H9 (cell line): ENCODE data around the gene FLRT2. TPM values are rescaled to one million over a fixed set of nuclear protein-coding genes. Genes with fewer than 3 reads are reported as not detected.

Experiments used
- DNase-seq: peaks from one replicate; pipeline ENCODE4 v3.0.0-alpha.2; 2017
- H2AFZ ChIP-seq: one replicate; pipeline ENCODE4 v1.6.1; 2013; ENCODE audit warnings: mild to moderate bottlenecking, low read length, control low read depth, moderate library complexity
- H2AK5ac ChIP-seq: 2 replicates; pipeline ENCODE4 v1.6.1; 2013; ENCODE audit warnings: low read length, control low read depth, mixed read lengths; ENCODE audit not compliant: insufficient read length
- H2BK120ac ChIP-seq: one replicate; pipeline ENCODE4 v1.6.1; 2013; ENCODE audit warnings: low read depth, mild to moderate bottlenecking, low read length, control low read depth, inconsistent platforms; ENCODE audit not compliant: poor library complexity, severe bottlenecking
- H2BK12ac ChIP-seq: 2 replicates; pipeline ENCODE4 v1.6.1; 2013; ENCODE audit warnings: low read length, control low read depth, mixed read lengths, low read depth; ENCODE audit not compliant: insufficient read length
- H2BK15ac ChIP-seq: 2 replicates; pipeline ENCODE4 v1.6.1; 2013; ENCODE audit warnings: low read depth, low read length, control low read depth
- H2BK20ac ChIP-seq: one replicate; pipeline ENCODE4 v1.6.1; 2013; ENCODE audit warnings: low read depth, mild to moderate bottlenecking, low read length, control low read depth, inconsistent platforms; ENCODE audit not compliant: poor library complexity, severe bottlenecking
- H2BK5ac ChIP-seq: 2 replicates; pipeline ENCODE4 v1.6.1; 2013; ENCODE audit warnings: low read length, control low read depth, mixed read lengths; ENCODE audit not compliant: insufficient read length
- H3K14ac ChIP-seq: 2 replicates; pipeline ENCODE4 v1.6.1; 2013; ENCODE audit warnings: low read length, control low read depth; ENCODE audit not compliant: insufficient read depth
- H3K18ac ChIP-seq: 2 replicates; pipeline ENCODE4 v1.6.1; 2013; ENCODE audit warnings: low read depth, mild to moderate bottlenecking, mixed read lengths, low read length, control low read depth; ENCODE audit not compliant: insufficient read length
- H3K23ac ChIP-seq: 2 replicates; pipeline ENCODE4 v1.6.1; 2013; ENCODE audit warnings: low read length, control low read depth, mixed read lengths, low read depth; ENCODE audit not compliant: insufficient read length
- H3K23me2 ChIP-seq: 2 replicates; pipeline ENCODE4 v1.6.1; 2013; ENCODE audit warnings: low read depth, mild to moderate bottlenecking, mixed read lengths, low read length, control low read depth; ENCODE audit not compliant: insufficient read length, poor library complexity, severe bottlenecking
- H3K27ac ChIP-seq: 2 replicates; pipeline ENCODE4 v1.5.1; 2013; ENCODE audit warnings: low read length, control low read depth, mixed read lengths, low read depth; ENCODE audit not compliant: insufficient read length
- H3K27me3 ChIP-seq: 2 replicates; pipeline ENCODE4 v1.6.1; 2013; ENCODE audit warnings: low read length, control low read depth, inconsistent platforms; ENCODE audit not compliant: insufficient read depth
- H3K4ac ChIP-seq: 2 replicates; pipeline ENCODE4 v1.6.1; 2013; ENCODE audit warnings: low read depth, mild to moderate bottlenecking, control low read depth, inconsistent platforms, low read length, moderate library complexity
- H3K4me1 ChIP-seq: 2 replicates; pipeline ENCODE4 v1.6.1; 2013; ENCODE audit warnings: low read length, control low read depth, inconsistent platforms; ENCODE audit not compliant: insufficient read depth
- H3K4me2 ChIP-seq: 2 replicates; pipeline ENCODE4 v1.6.1; 2013; ENCODE audit warnings: low read length, control low read depth, mixed read lengths; ENCODE audit not compliant: insufficient read length, insufficient read depth
- H3K56ac ChIP-seq: 2 replicates; pipeline ENCODE4 v1.6.1; 2013; ENCODE audit warnings: low read depth, mild to moderate bottlenecking, mixed read lengths, low read length, control low read depth; ENCODE audit not compliant: insufficient read length
- H3K79me1 ChIP-seq: 2 replicates; pipeline ENCODE4 v1.6.1; 2013; ENCODE audit warnings: low read depth, mild to moderate bottlenecking, moderate library complexity, low read length, control low read depth, inconsistent platforms; ENCODE audit not compliant: insufficient read depth, poor library complexity, severe bottlenecking
- H3K79me2 ChIP-seq: 2 replicates; pipeline ENCODE4 v1.6.1; 2013; ENCODE audit warnings: low read length, control low read depth, inconsistent platforms; ENCODE audit not compliant: insufficient read depth
- H3K9ac ChIP-seq: 2 replicates; pipeline ENCODE4 v1.6.1; 2013; ENCODE audit warnings: low read length, control low read depth, mixed read lengths; ENCODE audit not compliant: insufficient read length; ENCODE audit errors: extremely low read depth
- H3K9me3 ChIP-seq: one replicate; pipeline ENCODE4 v1.6.1; 2013; ENCODE audit warnings: low read depth, low read length, inconsistent platforms; ENCODE audit not compliant: control insufficient read depth
- H3T11ph ChIP-seq: one replicate; pipeline ENCODE4 v1.6.1; 2013; ENCODE audit warnings: mild to moderate bottlenecking, low read length, control low read depth, inconsistent platforms
- H4K20me1 ChIP-seq: one replicate; pipeline ENCODE4 v1.6.1; 2013; ENCODE audit not compliant: control insufficient read depth, insufficient read length, insufficient read depth
- H4K5ac ChIP-seq: 2 replicates; pipeline ENCODE4 v1.6.1; 2013; ENCODE audit warnings: low read depth, mild to moderate bottlenecking, mixed read lengths, low read length, control low read depth; ENCODE audit not compliant: insufficient read length
- H4K8ac ChIP-seq: replicated peaks from 2 replicates; pipeline ENCODE4 v1.6.1; 2013; ENCODE audit warnings: low read length, control low read depth, mixed read lengths, low read depth; ENCODE audit not compliant: insufficient read length
- H4K91ac ChIP-seq: 2 replicates; pipeline ENCODE4 v1.6.1; 2013; ENCODE audit warnings: low read depth, mild to moderate bottlenecking, moderate library complexity, mixed read lengths, low read length, control low read depth; ENCODE audit not compliant: insufficient read length
- H3K27ac Mint-ChIP-seq, 3 experiments: 2 replicates in 2 of 3; 3 replicates in 1 of 3; pipeline ENCODE4 v1.8.0; 2020 to 2021; ENCODE audit warnings: mixed read lengths in 3 of 3, mild to moderate bottlenecking in 1 of 3, moderate library complexity in 1 of 3
- H3K27me3 Mint-ChIP-seq: 2 replicates; pipeline ENCODE4 v1.8.0; 2021; ENCODE audit warnings: low read depth, mild to moderate bottlenecking, moderate library complexity, mixed read lengths
- H3K36me3 Mint-ChIP-seq, 3 experiments: 2 replicates in 2 of 3; 3 replicates in 1 of 3; pipeline ENCODE4 v1.8.0; 2020 to 2021; ENCODE audit warnings: low read depth in 3 of 3, mixed read lengths in 3 of 3; ENCODE audit not compliant: insufficient read depth in 1 of 3
- H3K4me1 Mint-ChIP-seq, 2 experiments: 2 replicates each; pipeline ENCODE4 v1.8.0; 2020; ENCODE audit warnings: mixed read lengths in 2 of 2
- H3K4me3 Mint-ChIP-seq, 2 experiments: 2 replicates in 1 of 2; 3 replicates in 1 of 2; pipeline ENCODE4 v1.8.0; 2020 to 2021; ENCODE audit warnings: mild to moderate bottlenecking in 2 of 2, mixed read lengths in 2 of 2, moderate library complexity in 1 of 2
- H3K9me3 Mint-ChIP-seq, 2 experiments: 2 replicates in 1 of 2; 3 replicates in 1 of 2; pipeline ENCODE4 v1.8.0; 2020; ENCODE audit warnings: mild to moderate bottlenecking in 2 of 2, mixed read lengths in 2 of 2, moderate library complexity in 1 of 2
- WGBS: extraction: QIAGEN DNeasy Blood & Tissue Kit; methylation state at CpG from one replicate; pipeline ENCODE4 v1.1.7; 2013; ENCODE audit warnings: missing lambda C conversion rate, low lambda C conversion rate, mixed read lengths; ENCODE audit not compliant: insufficient read length; ENCODE audit errors: extremely low coverage; 5-methylcytosine and 5-hydroxymethylcytosine counted together
- total RNA-seq: library from RNA; stranded (reverse); gene quantifications from 2 replicates; pipeline ENCODE4 v1.2.1, GENCODE V29; 2021
- TF ChIP-seq, protein P1 (sequence below): fragments of 200-600 bp; sonication (generic); conservative IDR thresholded peaks from 3 replicates; pipeline ENCODE4 v1.8.0; 2021; ENCODE audit warnings: antibody characterized with exemption, mild to moderate bottlenecking

Gene FLRT2
- total RNA-seq, 1 experiment from 2014 or later, result 3.3 TPM

DNA sequence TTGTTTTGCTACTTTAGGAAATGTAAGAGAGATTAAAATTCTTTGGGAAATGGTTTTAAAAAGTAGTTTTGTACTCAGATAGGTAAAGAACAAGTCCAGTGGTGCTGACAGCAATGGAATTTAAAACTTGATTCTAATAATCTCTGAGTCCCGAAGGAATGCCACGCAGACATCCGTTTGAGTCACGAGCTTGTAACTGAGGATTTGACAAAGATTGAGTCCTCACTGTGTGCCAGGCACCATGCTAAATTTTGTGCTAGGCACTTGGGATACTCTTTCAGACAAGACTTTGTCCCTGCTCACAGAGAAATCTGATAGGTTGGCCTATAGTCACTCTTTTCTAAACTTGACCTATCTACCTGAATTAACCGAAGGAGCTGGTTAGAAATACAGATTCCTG is 12.7 kb downstream of the FLRT2 start:
- Histone ChIP-seq H4K8ac (no peak overlapping the region), H3K9me3 (no peaks in the 10 kb centered on the region), H2BK15ac (no peak overlapping the region), H3K4me2 (no peak overlapping the region), H2BK20ac (no peak overlapping the region), H3K4ac (no peak overlapping the region), H3K27ac (no peak overlapping the region), H4K5ac (no peak overlapping the region), H3K79me1 (no peaks in the 10 kb centered on the region), H3T11ph (no peak overlapping the region), H3K4me1 (peaks cover 3% of the 10 kb centered on the region; the same call in 1 of the 2 replicates), H2BK12ac (no peak overlapping the region), H3K79me2 (no peaks in the 10 kb centered on the region), H4K20me1 (no peaks in the 10 kb centered on the region), H3K27me3 (no peaks in the 10 kb centered on the region), H2AK5ac (no peak overlapping the region), H2BK5ac (no peak overlapping the region), H3K14ac (no peak overlapping the region), H2AFZ (no peak overlapping the region), H3K23ac (no peak overlapping the region), H4K91ac (no peak overlapping the region), H3K9ac (no peak overlapping the region), H3K23me2 (no peaks in the 10 kb centered on the region), H2BK120ac (no peak overlapping the region), H3K18ac (no peak overlapping the region), H3K56ac (no peak overlapping the region)
- DNase-seq, result no peak
- no peak overlapping the region for H3K27ac Mint-ChIP-seq
- peaks cover 6% of the 10 kb centered on the region; the same call in 1 of the 2 replicates for H3K27me3 Mint-ChIP-seq
- TF ChIP-seq, protein P1, sequence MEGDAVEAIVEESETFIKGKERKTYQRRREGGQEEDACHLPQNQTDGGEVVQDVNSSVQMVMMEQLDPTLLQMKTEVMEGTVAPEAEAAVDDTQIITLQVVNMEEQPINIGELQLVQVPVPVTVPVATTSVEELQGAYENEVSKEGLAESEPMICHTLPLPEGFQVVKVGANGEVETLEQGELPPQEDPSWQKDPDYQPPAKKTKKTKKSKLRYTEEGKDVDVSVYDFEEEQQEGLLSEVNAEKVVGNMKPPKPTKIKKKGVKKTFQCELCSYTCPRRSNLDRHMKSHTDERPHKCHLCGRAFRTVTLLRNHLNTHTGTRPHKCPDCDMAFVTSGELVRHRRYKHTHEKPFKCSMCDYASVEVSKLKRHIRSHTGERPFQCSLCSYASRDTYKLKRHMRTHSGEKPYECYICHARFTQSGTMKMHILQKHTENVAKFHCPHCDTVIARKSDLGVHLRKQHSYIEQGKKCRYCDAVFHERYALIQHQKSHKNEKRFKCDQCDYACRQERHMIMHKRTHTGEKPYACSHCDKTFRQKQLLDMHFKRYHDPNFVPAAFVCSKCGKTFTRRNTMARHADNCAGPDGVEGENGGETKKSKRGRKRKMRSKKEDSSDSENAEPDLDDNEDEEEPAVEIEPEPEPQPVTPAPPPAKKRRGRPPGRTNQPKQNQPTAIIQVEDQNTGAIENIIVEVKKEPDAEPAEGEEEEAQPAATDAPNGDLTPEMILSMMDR, result no peak
- H3K4me1 Mint-ChIP-seq, result peaks cover 23 to 28% of the 10 kb centered on the region in 2 experiments
- H3K4me3 Mint-ChIP-seq, result no peak overlapping the region
- WGBS, result no CpG with 5 or more reads among the region's 5 CpGs
- no peaks in the 10 kb centered on the region for H3K9me3 Mint-ChIP-seq
- peaks cover 0 to 3% (median 0%) of the 10 kb centered on the region in 3 experiments; a peak in 2 of 7 replicates for H3K36me3 Mint-ChIP-seq
